ENCODE data around the gene C6orf136.

C6orf136 gene

GRCh38 chr6:30615219-30615957 is 31.5 kb upstream of the C6orf136 start:
- DNase-seq (ENCODE audit: low read depth, low spot score), result peak; percentile 78
- H3K4me3 ChIP-seq (ENCODE audit: low read length), result peak overlapping the region; percentile 96

- peak overlapping the region; percentile 96 for H3K4me3 ChIP-seq (ENCODE audit: low read length)
- no peak for DNase-seq (ENCODE audit: low read depth, low spot score)
These were observed 30.7 kb upstream of the C6orf136 start for GRCh38 chr6:30615958-30616810.

GRCh38 chr6:30616811-30617564 is 29.9 kb upstream of the C6orf136 start, which contains the start of gene PPP1R10:
Gene PPP1R10, minus strand, starts transcription at chr6:30617243. Its CDS starts 7,299 bp downstream, at chr6:30609944.
- peak within 1 kb of the TSS; percentile 96 for H3K4me3 ChIP-seq (ENCODE audit: low read length)
- peak; percentile 100 for DNase-seq (ENCODE audit: low read depth, low spot score)

GRCh38 chr6:30617565-30618269 is 29.2 kb upstream of the C6orf136 start, which contains the start of gene MRPS18B:
Gene MRPS18B, plus strand, starts transcription at chr6:30617840. Its CDS starts 26 bp downstream, at chr6:30617866.
- DNase-seq (ENCODE audit: low read depth, low spot score), result peak; percentile 98
- H3K4me3 ChIP-seq (ENCODE audit: low read length), result peak within 1 kb of the TSS; percentile 96

GRCh38 chr6:30618270-30618797 is 28.6 kb upstream of the C6orf136 start:
- no peak for DNase-seq (ENCODE audit: low read depth, low spot score)
- H3K4me3 ChIP-seq (ENCODE audit: low read length), result peak overlapping the region; percentile 68

- no peak overlapping the region for H3K4me3 ChIP-seq (ENCODE audit: low read length)
- DNase-seq (ENCODE audit: low read depth, low spot score), result no peak
These were observed 27.4 kb upstream of the C6orf136 start for GRCh38 chr6:30619561-30619960.

- no peak for DNase-seq (ENCODE audit: low read depth, low spot score)
- H3K4me3 ChIP-seq (ENCODE audit: low read length), result no peak overlapping the region
These were observed 21.4 kb upstream of the C6orf136 start for GRCh38 chr6:30625511-30625910.

- peak within 1 kb of the TSS; percentile 76 for H3K4me3 ChIP-seq (ENCODE audit: low read length)
- peak; percentile 70 for DNase-seq (ENCODE audit: low read depth, low spot score)
These were observed 20.2 kb upstream of the C6orf136 start, which contains the start of gene ATAT1 for GRCh38 chr6:30626484-30627366. Gene ATAT1, plus strand, starts transcription at chr6:30626874.

- H3K4me3 ChIP-seq (ENCODE audit: low read length), result no peak overlapping the region
- DNase-seq (ENCODE audit: low read depth, low spot score), result no peak
These were observed 11.1 kb upstream of the C6orf136 start for GRCh38 chr6:30635834-30636233.

- no peak overlapping the region for H3K4me3 ChIP-seq (ENCODE audit: low read length)
- DNase-seq (ENCODE audit: low read depth, low spot score), result no peak
These were observed 6.5 kb upstream of the C6orf136 start for GRCh38 chr6:30640481-30640880.

- no peak overlapping the region for H3K4me3 ChIP-seq (ENCODE audit: low read length)
- peak; percentile 70 for DNase-seq (ENCODE audit: low read depth, low spot score)
These were observed 5.9 kb upstream of the C6orf136 start for GRCh38 chr6:30641048-30641447.

- H3K4me3 ChIP-seq (ENCODE audit: low read length), result no peak overlapping the region
- DNase-seq (ENCODE audit: low read depth, low spot score), result no peak
These were observed 3.3 kb upstream of the C6orf136 start for GRCh38 chr6:30643656-30644055.

- DNase-seq (ENCODE audit: low read depth, low spot score), result no peak
- H3K4me3 ChIP-seq (ENCODE audit: low read length), result no peak overlapping the region
These were observed 2.2 kb upstream of the C6orf136 start for GRCh38 chr6:30644769-30645168.

- DNase-seq (ENCODE audit: low read depth, low spot score), result no peak
- no peak overlapping the region for H3K4me3 ChIP-seq (ENCODE audit: low read length)
These were observed 944 bp upstream of the C6orf136 start for GRCh38 chr6:30645989-30646388.

- peak overlapping the region; percentile 87 for H3K4me3 ChIP-seq (ENCODE audit: low read length)
- no peak for DNase-seq (ENCODE audit: low read depth, low spot score)
These were observed 546 bp downstream of the C6orf136 start for GRCh38 chr6:30647242-30648116.

GRCh38 chr6:30651143-30651542 is 4.2 kb downstream of the C6orf136 start:
- no peak for DNase-seq (ENCODE audit: low read depth, low spot score)
- no peak overlapping the region for H3K4me3 ChIP-seq (ENCODE audit: low read length)

Data from Jurkat, Clone E6-1 (cell line).